ENCODE data around the gene PRKAG2.

PRKAG2 gene

DNA sequence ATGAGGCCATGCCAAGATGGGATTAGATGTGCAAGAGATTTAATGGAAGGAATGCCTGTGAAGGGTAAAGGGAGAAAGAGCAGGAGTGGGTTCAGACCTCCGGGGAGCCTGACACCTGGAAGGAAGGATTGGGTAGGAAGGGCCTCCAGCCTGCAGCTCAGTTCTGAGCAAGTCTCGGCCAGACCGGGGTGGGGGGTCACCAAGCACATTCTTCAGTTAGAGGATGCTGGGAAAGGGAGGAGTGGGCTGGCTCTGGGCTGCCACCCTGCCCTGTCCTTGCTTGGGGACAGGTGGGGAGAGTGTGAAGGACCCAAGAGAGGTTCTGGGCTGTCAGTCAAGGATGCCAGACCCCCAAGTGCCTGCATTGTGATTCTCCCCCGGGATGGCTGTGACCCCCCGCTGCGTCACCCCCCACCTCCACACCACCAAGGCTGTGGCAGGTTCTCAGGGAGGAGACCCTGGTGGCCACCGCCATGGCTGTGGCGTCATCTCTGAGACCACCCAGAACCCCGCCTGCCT is 16.5 kb upstream of the PRKAG2 start:
- Histone ChIP-seq H3K36me3 (ENCODE audit: control insufficient read depth, low read length) (no peaks in the 10 kb centered on the region), H3K4me1 (ENCODE audit: control insufficient read depth, low read length) (no peaks in the 10 kb centered on the region), H3K79me2 (ENCODE audit: control insufficient read depth, low read length) (no peaks in the 10 kb centered on the region), H3K4me3 (ENCODE audit: low read length) (no peak overlapping the region), H3F3A (ENCODE audit: control insufficient read depth, insufficient read depth) (no peaks in the 10 kb centered on the region), H3K27ac (ENCODE audit: low read depth, low read length) (no peak overlapping the region), H3K4me2 (ENCODE audit: low read length) (no peak overlapping the region), H3K9me2 (replicated peaks; ENCODE audit: control insufficient read depth, low read length) (no peaks in the 10 kb centered on the region), H3K27me3 (ENCODE audit: control insufficient read depth, low read length) (no peaks in the 10 kb centered on the region), H4K20me1 (ENCODE audit: control insufficient read depth, insufficient read depth, low read depth, low read length) (no peaks in the 10 kb centered on the region), H3K9me3 (ENCODE audit: control insufficient read depth, insufficient read depth, low read length) (no peaks in the 10 kb centered on the region)
- TF ChIP-seq, protein P1, sequence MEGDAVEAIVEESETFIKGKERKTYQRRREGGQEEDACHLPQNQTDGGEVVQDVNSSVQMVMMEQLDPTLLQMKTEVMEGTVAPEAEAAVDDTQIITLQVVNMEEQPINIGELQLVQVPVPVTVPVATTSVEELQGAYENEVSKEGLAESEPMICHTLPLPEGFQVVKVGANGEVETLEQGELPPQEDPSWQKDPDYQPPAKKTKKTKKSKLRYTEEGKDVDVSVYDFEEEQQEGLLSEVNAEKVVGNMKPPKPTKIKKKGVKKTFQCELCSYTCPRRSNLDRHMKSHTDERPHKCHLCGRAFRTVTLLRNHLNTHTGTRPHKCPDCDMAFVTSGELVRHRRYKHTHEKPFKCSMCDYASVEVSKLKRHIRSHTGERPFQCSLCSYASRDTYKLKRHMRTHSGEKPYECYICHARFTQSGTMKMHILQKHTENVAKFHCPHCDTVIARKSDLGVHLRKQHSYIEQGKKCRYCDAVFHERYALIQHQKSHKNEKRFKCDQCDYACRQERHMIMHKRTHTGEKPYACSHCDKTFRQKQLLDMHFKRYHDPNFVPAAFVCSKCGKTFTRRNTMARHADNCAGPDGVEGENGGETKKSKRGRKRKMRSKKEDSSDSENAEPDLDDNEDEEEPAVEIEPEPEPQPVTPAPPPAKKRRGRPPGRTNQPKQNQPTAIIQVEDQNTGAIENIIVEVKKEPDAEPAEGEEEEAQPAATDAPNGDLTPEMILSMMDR (IDR thresholded peaks at IDR 0.05; ENCODE audit: low read depth, low read length, poor library complexity, severe bottlenecking) = no peak
- TF ChIP-seq EZH2phosphoT487 (IDR thresholded peaks at IDR 0.05; ENCODE audit: borderline replicate concordance, low read length) = no peak

DNA sequence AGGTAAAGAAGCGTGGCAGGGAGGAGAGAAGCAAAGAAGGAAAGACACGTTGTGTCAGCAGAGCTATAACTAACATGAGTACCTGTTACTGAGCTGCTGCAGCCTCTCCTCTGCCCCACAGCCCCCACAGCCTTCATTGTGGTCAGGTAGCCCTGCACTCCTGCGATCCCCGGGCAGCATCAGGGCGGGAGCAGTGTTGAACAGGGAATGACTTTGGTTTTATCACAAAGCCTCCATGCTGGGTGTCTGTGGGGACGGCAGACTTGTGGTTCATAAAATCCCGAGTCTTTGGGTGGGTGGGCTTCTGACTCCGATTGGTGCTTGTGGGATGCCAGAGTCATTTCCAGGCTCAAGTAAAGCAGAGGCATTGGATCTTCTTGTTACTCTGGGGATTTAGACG is 14.8 kb upstream of the PRKAG2 start:
- Histone ChIP-seq H3K9me2 (replicated peaks; ENCODE audit: control insufficient read depth, low read length) (no peaks in the 10 kb centered on the region), H4K20me1 (ENCODE audit: control insufficient read depth, insufficient read depth, low read depth, low read length) (no peaks in the 10 kb centered on the region), H3K27me3 (ENCODE audit: control insufficient read depth, low read length) (peaks cover 2% of the 10 kb centered on the region; the same call in 1 of the 2 replicates), H3K79me2 (ENCODE audit: control insufficient read depth, low read length) (no peaks in the 10 kb centered on the region), H3K4me2 (ENCODE audit: low read length) (no peak overlapping the region), H3K9me3 (ENCODE audit: control insufficient read depth, insufficient read depth, low read length) (no peaks in the 10 kb centered on the region), H3K4me3 (ENCODE audit: low read length) (no peak overlapping the region), H3K36me3 (ENCODE audit: control insufficient read depth, low read length) (no peaks in the 10 kb centered on the region), H3K27ac (ENCODE audit: low read depth, low read length) (no peak overlapping the region), H3K4me1 (ENCODE audit: control insufficient read depth, low read length) (no peaks in the 10 kb centered on the region), H3F3A (ENCODE audit: control insufficient read depth, insufficient read depth) (no peaks in the 10 kb centered on the region)
- no peak for TF ChIP-seq EZH2phosphoT487 (IDR thresholded peaks at IDR 0.05; ENCODE audit: borderline replicate concordance, low read length)
- TF ChIP-seq, protein P1 (IDR thresholded peaks at IDR 0.05; ENCODE audit: low read depth, low read length, poor library complexity, severe bottlenecking) = no peak

DNA sequence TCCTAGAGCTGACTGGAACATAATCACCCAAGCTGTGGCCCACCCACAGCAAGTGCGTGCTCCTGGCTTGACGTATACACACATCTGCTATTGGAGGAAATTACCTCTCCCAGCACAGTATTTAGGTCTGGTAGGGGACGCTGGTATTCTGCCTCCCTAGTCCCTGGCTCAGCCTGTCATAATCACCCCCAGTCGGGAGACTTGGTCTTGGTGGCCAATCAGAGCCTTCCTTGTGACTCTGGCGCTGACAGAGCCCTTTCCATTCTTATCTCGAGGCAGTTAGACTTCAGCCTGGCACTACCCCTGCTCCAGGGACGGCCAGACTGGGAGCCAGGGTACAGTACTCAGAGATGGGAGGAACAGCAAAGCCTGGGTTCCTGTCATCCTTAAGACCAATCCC is 14.3 kb upstream of the PRKAG2 start:
- H3K4me1 ChIP-seq (ENCODE audit: control insufficient read depth, low read length) = no peaks in the 10 kb centered on the region

More for the DNA sequence above, 14.3 kb upstream of the PRKAG2 start:
- peaks cover 2% of the 10 kb centered on the region; the same call in 1 of the 2 replicates for H3K27me3 ChIP-seq (ENCODE audit: control insufficient read depth, low read length)
- no peaks in the 10 kb centered on the region for H3K9me3 ChIP-seq (ENCODE audit: control insufficient read depth, insufficient read depth, low read length)
- TF ChIP-seq, protein P1 (IDR thresholded peaks at IDR 0.05; ENCODE audit: low read depth, low read length, poor library complexity, severe bottlenecking) = no peak
- TF ChIP-seq EZH2phosphoT487 (IDR thresholded peaks at IDR 0.05; ENCODE audit: borderline replicate concordance, low read length) = no peak
- H4K20me1 ChIP-seq (ENCODE audit: control insufficient read depth, insufficient read depth, low read depth, low read length) = no peaks in the 10 kb centered on the region
- H3K27ac ChIP-seq (ENCODE audit: low read depth, low read length) = no peak overlapping the region
- H3K79me2 ChIP-seq (ENCODE audit: control insufficient read depth, low read length) = no peaks in the 10 kb centered on the region
- H3K4me3 ChIP-seq (ENCODE audit: low read length) = no peak overlapping the region
- no peaks in the 10 kb centered on the region for H3K36me3 ChIP-seq (ENCODE audit: control insufficient read depth, low read length)
- no peaks in the 10 kb centered on the region for H3K9me2 ChIP-seq (replicated peaks; ENCODE audit: control insufficient read depth, low read length)
- H3K4me2 ChIP-seq (ENCODE audit: low read length) = no peak overlapping the region
- no peaks in the 10 kb centered on the region for H3F3A ChIP-seq (ENCODE audit: control insufficient read depth, insufficient read depth)

Measured in DOHH2 (cell line).